GM12865 (cell line): ENCODE data around the gene TOR1AIP2.
"Not testable (repeated sequence)": the region's sequence is repeated elsewhere in the genome, so short reads cannot be mapped to it uniquely, and the experiment has no call there.

Experiments
- DNase-seq: peaks from one replicate; pipeline ENCODE4 v3.0.0; 2010; ENCODE audit warnings: low read depth
- H3K4me3 ChIP-seq: 2 replicates; pipeline ENCODE4 v1.5.1; 2011; ENCODE audit warnings: mild to moderate bottlenecking, low read depth, low read length, control low read depth
- CTCF ChIP-seq: IDR thresholded peaks from 2 replicates; pipeline ENCODE4 v1.5.1; 2011; ENCODE audit warnings: low read length, control low read depth, low read depth, inconsistent platforms; ENCODE audit not compliant: insufficient read depth; ENCODE audit errors: missing control alignments

Gene TOR1AIP2

GRCh38 chr1:179807291-179807690, 70.3 kb downstream of the TOR1AIP2 start:
- TF ChIP-seq CTCF: no peak
- H3K4me3 ChIP-seq: no peak overlapping the region
- no peak for DNase-seq

GRCh38 chr1:179806333-179806732, 71.3 kb downstream of the TOR1AIP2 start:
- no peak overlapping the region for H3K4me3 ChIP-seq
- DNase-seq: no peak
- TF ChIP-seq CTCF: no peak

- no peak for DNase-seq
- no peak for TF ChIP-seq CTCF
- no peak overlapping the region for H3K4me3 ChIP-seq
Measured at GRCh38 chr1:179805291-179806195, 72.1 kb downstream of the TOR1AIP2 start.

GRCh38 chr1:179804417-179804816, 73.2 kb downstream of the TOR1AIP2 start:
- DNase-seq, H3K4me3 ChIP-seq: not testable (repeated sequence)

DNA sequence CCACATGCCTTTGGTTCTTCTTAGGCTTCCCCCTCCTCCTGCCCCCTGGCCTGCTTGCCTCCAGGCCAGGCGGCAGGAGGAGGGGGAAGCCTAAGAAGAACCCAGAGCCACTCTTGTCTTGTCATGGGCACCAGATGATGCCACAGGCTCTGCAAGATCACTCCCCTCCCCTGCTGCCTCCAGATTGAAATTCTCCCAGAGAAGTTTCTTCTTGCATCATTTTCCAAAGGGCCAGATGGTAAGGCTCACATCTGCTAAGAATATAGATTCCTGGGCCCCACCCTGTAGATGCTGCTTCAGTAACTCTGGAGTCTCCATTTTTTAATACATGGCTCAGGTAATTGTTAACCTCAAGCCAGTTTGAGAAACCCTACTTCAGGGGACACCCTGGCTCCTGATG, 73.7 kb downstream of the TOR1AIP2 start:
- no peak overlapping the region for H3K4me3 ChIP-seq
- no peak for DNase-seq
- TF ChIP-seq CTCF: no peak

DNA sequence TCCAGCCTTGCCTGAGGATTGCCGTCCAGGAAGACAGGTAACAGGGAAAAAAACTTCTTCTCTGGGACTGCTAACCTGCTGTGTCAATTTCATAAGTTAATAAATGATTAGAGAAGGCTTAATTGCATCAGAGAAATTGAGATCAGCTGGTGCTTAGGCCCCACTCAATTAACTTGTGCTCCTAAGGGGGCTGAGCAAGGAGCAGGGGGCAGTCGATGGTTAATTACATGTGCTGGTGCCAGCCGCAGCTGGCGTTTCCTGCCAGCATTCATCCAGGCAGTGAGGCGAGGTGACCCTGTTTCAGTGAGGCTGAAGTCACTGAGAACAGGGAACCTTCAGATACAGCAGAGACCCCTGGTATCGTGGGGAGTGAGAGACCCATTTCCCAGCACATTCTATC, 74.5 kb downstream of the TOR1AIP2 start:
- no peak for DNase-seq
- no peak for TF ChIP-seq CTCF
- H3K4me3 ChIP-seq: no peak overlapping the region

GRCh38 chr1:179800481-179800880, 77.1 kb downstream of the TOR1AIP2 start:
- DNase-seq: no peak
- no peak overlapping the region for H3K4me3 ChIP-seq
- no peak for TF ChIP-seq CTCF
